A673 (cell line): Measurements from ENCODE around the gene CYTL1. TPM values are rescaled to one million over a fixed set of nuclear protein-coding genes. Genes with fewer than 3 reads are reported as not detected.

Experiments
- BruUV-seq: library from RNA; stranded (reverse); fragments of 400-500 nt; replicated peaks from 2 replicates; lab custom pipeline; 2021; lab: Mats Ljungman, UMichigan
- CTCF ChIA-PET: fragments of 300-600 bp; sonication (Branson Sonifier 250); formaldehyde crosslinking; loops from one replicate; lab custom pipeline; 2022; ENCODE audit warnings: antibody characterized with exemption; lab: Charles Lee
- POLR2A ChIA-PET: fragments of 300-600 bp; sonication (Branson Sonifier 250); formaldehyde crosslinking; loops from one replicate; lab custom pipeline; 2022; ENCODE audit warnings: antibody characterized with exemption; ENCODE audit not compliant: low non-redundant PET; lab: Charles Lee
- DNase-seq: peaks from one replicate; pipeline ENCODE4 v3.0.0-alpha.2; 2015; ENCODE audit warnings: low spot score
- H3K27ac ChIP-seq: fragments of 200-600 bp; sonication (generic); 2 replicates; pipeline ENCODE4 v1.5.1; 2016; ENCODE audit warnings: mixed run types, low read depth, mild to moderate bottlenecking, mixed read lengths, antibody characterized with exemption, low read length; ENCODE audit not compliant: poor library complexity, severe bottlenecking
- H3K27me3 ChIP-seq: fragments of 200-600 bp; sonication (generic); replicated peaks from 2 replicates; pipeline ENCODE4 v1.6.1; 2017; ENCODE audit warnings: mixed run types, low read depth, mild to moderate bottlenecking, mixed read lengths, antibody characterized with exemption, low read length; ENCODE audit not compliant: insufficient read depth, poor library complexity
- H3K36me3 ChIP-seq: fragments of 200-600 bp; sonication (generic); 2 replicates; pipeline ENCODE4 v1.6.1; 2016; ENCODE audit warnings: mixed run types, mild to moderate bottlenecking, mixed read lengths, antibody characterized with exemption, low read length; ENCODE audit not compliant: insufficient read depth, poor library complexity, severe bottlenecking
- H3K4me1 ChIP-seq: fragments of 200-600 bp; sonication (generic); 2 replicates; pipeline ENCODE4 v1.6.1; 2017; ENCODE audit warnings: mixed run types, mild to moderate bottlenecking, mixed read lengths, antibody characterized with exemption, low read length; ENCODE audit not compliant: insufficient read depth, poor library complexity, severe bottlenecking
- H3K4me3 ChIP-seq: fragments of 200-600 bp; sonication (generic); 2 replicates; pipeline ENCODE4 v1.5.1; 2016; ENCODE audit warnings: low read depth, mixed run types, mild to moderate bottlenecking, mixed read lengths, low read length; ENCODE audit not compliant: poor library complexity, severe bottlenecking
- H3K9me3 ChIP-seq: fragments of 200-600 bp; sonication (generic); 2 replicates; pipeline ENCODE4 v1.6.1; 2016; ENCODE audit warnings: mixed run types, low read depth, mild to moderate bottlenecking, mixed read lengths, antibody characterized with exemption, low read length; ENCODE audit not compliant: poor library complexity, severe bottlenecking
- CTCF ChIP-seq: fragments of 300-800, 200-600 bp; sonication (generic); conservative IDR thresholded peaks from 2 replicates; pipeline ENCODE4 v1.5.1; 2017; ENCODE audit warnings: low read depth, mild to moderate bottlenecking, antibody characterized with exemption, low read length, moderate library complexity, mixed read lengths
- EZH2 ChIP-seq: fragments of 200-600 bp; sonication (generic); IDR thresholded peaks from 2 replicates; pipeline ENCODE4 v1.6.1; 2017; ENCODE audit warnings: borderline replicate concordance, low read depth, mild to moderate bottlenecking, mixed read lengths, antibody characterized with exemption, low read length; ENCODE audit not compliant: poor library complexity, severe bottlenecking
- intact Hi-C: fragments of 100-400 bp; cut with micrococcal nuclease; formaldehyde crosslinking; loops from one replicate; pipeline ENCODE4 v1.10.0; 2022; ENCODE audit not compliant: unreplicated experiment
- total RNA-seq: library from RNA; stranded (reverse); gene quantifications from 2 replicates; pipeline ENCODE4 v1.2.3, GENCODE V29; 2021

The CYTL1 gene
- total RNA-seq, 1 experiment from 2014 or later = 7.5 TPM

- no peaks in the 10 kb centered on the region for H3K27me3 ChIP-seq
- H3K4me1 ChIP-seq = no peaks in the 10 kb centered on the region
- no peak overlapping the region for H3K27ac ChIP-seq
- TF ChIP-seq EZH2 (no peak), CTCF (no peak)
- no TSS peak for BruUV-seq
- no peaks in the 10 kb centered on the region for H3K36me3 ChIP-seq
- H3K9me3 ChIP-seq = no peaks in the 10 kb centered on the region
- CTCF ChIA-PET = no interaction called here
- no peak overlapping the region for H3K4me3 ChIP-seq
- DNase-seq = no peak
- intact Hi-C loops = no loop called here
- POLR2A ChIA-PET = no interaction called here
Observed at GRCh38 chr4:4981827-4982226, 37.4 kb downstream of the CYTL1 start.

- H3K4me1 ChIP-seq = no peaks in the 10 kb centered on the region
- DNase-seq = no peak
- BruUV-seq = no TSS peak
- CTCF ChIA-PET = no interaction called here
- TF ChIP-seq CTCF (no peak), EZH2 (no peak)
- no peak overlapping the region for H3K4me3 ChIP-seq
- no peaks in the 10 kb centered on the region for H3K36me3 ChIP-seq
- intact Hi-C loops = no loop called here
- no peak overlapping the region for H3K27ac ChIP-seq
- no peaks in the 10 kb centered on the region for H3K27me3 ChIP-seq
- POLR2A ChIA-PET = no interaction called here
- H3K9me3 ChIP-seq = no peaks in the 10 kb centered on the region
Observed at GRCh38 chr4:4981427-4981826, 37.8 kb downstream of the CYTL1 start.

GRCh38 chr4:4980621-4981230 lies 38.5 kb downstream of the CYTL1 start:
- Histone ChIP-seq H3K4me3 (no peak overlapping the region), H3K27me3 (no peaks in the 10 kb centered on the region), H3K36me3 (no peaks in the 10 kb centered on the region), H3K4me1 (no peaks in the 10 kb centered on the region), H3K9me3 (peaks cover 2% of the 10 kb centered on the region), H3K27ac (no peak overlapping the region)
- BruUV-seq = no TSS peak
- CTCF ChIA-PET = no interaction called here
- POLR2A ChIA-PET = no interaction called here
- no peak for TF ChIP-seq CTCF
- TF ChIP-seq EZH2 = no peak
- DNase-seq = no peak
- intact Hi-C loops = no loop called here
